Activated CD8-positive, alpha-beta memory T cell treated with anti-CD3 and anti-CD28 coated beads, Interleukin-2, amount 50 U/mL, for 24 hours (primary cell): ENCODE results near the gene PCDH12.

Source experiments
- DNase-seq: peaks from one replicate; pipeline ENCODE4 v3.0.0-alpha.2; 2020; ENCODE audit errors: extremely low read depth

PCDH12 gene

DNA sequence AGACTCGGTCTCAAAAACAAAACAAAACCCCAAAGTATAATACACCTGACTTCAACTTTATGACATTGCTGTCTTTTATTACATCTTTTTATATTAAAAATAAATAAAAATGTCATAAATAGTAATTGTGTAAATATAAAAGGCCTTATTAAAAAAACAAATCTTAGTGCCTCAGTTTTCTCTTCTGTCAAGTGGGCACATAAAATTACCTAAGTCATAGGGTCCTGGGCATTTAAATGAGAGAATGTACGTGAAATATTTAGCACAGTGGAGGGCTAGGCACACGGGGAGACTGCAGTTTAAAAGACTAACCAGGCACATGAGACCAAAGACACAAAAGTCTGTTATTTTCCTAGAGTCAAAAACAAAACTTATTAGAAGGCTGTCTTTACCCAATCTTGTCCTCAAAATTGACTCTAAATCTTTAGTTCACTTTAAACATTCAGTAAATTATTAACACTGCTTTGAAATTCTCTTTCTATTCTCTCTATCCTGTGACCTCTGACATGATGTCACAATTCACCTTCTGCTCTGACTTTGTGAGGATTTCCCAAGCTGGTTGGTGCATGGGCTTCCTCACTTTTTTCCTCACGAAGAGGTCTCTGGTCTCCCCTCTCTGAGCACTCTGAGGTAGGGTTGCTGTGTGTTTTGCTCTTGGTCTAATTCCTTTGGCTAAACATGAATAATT, 8.4 kb upstream of the PCDH12 start:
- DNase-seq: no peak

DNA sequence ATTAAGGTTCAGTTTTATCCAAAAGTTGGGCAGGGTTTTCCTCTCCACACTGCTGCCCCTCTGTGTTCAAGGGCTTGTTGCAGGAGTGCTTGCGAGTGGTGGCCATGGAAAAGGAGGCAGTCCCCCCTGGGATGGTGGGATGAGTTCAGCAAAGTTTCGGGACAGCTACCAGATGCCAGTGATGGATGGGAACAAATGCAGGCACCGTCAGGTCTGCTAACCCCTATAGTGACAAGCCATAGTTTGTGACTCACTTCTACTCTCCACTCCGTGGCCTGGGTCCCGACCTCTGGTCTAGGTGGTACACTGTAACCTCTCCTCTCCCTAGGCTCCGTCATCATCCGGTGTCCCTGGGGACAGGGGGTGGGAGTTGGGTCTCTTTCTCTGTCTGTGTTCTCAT, 7.1 kb upstream of the PCDH12 start:
- no peak for DNase-seq

DNA sequence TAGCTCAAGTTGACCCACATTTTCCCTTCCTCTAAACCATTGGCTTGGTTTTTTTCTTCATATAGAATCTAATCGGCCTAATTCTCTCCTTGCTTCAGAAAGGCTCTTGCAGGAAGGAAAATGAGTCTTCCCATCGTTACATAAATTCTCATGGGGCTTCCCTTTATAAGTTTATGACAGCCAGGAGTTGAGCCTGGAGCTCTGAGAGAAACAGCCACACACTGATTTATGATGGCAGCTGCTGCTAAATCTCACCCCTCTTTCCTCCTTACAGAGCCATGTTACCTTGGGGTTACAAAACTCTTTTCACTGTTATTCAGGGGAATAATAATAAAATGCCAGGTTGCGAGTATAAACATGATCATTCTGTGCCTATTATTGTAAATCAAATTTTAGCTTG, 5.7 kb upstream of the PCDH12 start:
- DNase-seq: no peak

DNA sequence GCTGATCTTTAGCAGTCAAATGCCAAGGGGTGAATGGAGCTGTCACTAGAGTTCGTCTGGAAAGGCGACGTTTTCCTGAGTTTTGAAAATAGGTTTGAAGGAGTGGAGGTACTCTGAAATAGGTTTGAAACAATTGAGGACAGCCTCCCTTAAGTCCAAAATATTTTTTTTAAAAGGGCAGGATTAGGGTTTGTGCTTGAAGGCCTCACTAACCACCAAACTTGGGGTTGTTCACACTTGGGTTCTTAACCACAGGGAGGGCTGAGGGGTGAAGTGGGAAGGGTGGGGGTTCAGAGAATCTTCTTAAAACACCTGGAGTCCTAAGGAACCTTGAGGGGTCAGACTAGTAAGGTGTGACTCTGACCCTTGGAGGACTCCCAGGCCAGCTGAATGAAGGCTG, 3.5 kb upstream of the PCDH12 start:
- no peak for DNase-seq

DNA sequence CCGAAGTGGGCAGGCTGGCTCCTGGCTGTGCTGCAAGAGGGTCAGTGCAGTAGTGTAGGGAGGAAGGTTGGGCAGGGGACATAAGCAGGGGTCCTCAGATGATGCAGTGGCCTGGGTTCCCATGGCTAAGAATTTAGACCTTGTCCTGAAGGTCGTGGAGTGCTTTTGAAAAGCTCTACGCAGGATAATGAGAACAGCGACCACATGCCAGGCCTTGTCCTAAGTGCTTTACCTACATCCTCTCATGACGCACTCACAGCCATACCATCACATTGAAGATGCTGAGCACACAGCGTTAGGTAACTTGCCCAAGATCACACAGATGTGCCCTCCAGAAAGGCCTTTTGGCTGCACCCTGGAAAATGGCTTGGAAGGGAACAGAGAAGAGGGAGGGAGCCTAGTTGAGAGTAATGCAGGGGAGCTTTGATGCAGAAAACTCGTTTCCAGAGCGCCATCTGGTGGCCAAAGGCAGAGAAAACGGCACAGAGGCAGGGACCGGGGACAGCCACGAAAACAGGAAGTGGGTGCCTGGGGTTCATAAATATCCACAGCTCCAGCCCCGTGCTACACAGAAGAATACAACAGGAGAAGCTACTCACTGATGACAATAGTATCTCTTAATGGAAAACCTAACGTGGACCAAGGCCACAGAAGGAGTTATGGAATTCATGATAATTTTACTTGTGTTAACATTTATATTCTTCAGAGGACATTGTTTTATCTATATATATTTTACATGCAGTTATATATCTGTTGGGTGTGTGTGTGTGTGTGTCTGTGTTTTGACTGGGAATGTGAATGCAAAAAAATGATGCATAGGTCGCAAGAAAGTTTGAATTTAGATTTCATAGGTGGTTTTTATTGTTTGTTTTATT, 2.7 kb upstream of the PCDH12 start:
- DNase-seq: peak; percentile 73

DNA sequence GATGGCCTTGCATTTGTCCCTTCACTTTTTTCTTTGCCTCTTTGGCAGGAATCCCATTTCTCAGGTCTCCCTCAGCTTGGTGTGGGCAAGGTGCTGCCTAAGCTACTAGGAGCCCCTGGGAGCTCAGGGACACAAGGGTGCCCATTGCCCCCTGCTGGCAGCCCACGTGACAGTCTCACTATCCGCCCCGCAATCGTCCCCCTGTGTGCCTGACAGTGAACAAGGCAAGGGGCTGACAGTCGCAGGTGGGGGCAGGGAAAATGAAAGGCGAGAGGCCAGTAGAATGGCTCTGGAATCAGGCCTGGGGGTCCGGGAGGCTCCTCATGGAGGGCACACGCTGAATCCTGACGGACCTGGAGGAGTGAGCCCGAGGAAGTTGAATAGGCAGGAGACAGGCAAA, 2.0 kb upstream of the PCDH12 start:
- DNase-seq: no peak

DNA sequence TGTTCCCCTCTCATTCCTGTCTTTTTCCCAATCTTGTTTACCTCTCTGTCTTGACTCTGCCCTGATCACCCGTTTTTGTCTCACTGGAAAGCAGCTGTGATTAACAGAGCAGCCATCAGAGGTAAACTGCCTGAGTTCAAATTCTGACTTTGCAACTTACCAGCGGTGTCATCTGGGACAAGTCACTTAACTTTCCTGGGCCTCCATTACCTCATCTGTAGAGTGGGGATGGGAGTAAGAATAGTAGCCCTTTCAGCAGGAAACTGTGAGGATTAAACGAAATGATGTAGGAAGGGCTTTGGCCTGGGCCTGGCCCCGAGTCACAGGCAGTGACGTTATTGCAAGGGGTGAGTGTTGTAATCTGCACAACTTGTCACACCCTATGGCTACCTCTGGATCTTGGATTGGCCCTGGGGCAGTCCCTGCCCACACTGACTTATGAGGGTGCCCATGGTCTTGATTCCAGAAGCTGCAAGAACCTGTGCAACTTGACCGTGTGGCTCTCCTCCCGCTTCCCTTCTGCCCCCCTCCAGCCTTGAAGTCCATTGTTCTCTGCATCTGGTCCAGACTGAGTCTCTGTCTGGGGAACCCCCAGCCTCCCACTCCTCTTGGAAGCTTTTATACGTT, 657 bp upstream of the PCDH12 start:
- DNase-seq: no peak

DNA sequence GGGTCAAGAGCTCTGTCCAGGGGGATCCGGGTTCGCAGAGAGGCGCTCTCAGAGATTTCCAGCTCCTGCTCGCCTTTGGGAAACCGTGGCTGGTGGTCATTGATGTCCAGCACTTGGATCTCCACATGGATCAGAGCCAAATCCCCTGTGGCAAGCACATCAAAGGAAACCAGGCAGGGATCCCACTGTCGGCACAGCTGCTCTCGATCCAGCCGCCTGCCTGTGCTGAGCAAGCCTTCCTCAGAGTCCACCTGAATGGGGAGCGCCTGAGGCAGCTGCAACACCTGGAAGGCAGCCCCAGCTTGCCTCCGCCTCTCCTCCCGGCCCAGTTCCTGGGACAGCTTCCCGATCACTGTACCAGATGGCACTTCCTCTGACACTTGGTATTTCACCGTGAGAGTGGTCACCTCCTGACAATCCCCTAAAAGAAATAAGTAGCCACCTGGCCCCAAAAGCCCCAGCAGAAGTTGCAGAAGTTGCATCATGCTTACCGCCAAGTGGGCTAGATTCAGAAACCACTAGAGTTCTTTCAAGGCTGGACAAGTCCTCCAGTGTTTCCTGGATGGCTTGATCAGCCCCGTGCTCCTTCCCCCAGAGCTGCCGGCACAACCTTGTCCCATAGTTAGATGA, 520 bp downstream of the PCDH12 start:
- DNase-seq: no peak

DNA sequence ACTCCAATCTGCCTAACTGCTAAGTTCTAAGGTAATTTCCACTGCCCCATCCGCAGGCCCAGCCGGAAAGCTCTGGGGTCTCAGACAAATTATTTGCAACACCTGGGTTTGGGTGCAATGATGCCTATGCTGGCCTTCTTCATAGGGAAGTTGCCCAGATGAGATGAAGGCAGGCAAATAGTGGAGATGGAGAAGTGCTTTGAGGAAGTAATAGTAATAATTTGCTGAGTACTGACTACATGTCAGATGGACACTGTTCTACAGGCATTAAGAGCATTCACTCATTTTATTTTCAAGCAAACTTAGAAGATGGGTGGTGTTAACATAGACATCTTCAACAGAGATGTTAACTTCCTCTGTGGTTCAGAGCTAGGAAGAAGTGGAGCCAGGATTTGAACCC, 3.8 kb downstream of the PCDH12 start:
- DNase-seq: no peak

DNA sequence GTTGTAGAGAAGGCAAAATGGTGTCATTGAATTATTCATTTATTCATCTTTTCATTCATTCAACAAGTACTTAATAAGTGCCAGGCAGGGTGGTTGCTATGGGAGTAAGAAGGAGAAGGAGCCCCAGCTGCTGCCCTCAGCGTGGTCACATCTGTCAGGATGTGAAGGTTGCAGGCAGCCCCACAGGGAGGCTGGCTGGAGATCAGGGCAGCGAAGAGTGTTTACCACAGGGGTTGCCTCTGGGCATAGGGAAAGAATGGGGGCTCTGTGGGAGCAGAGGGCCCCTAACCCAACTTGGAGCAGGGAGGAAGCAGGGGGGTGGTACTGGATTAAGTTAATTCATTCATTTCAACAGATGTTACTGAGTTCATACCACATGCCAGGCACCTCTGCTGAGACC, 6.0 kb downstream of the PCDH12 start:
- DNase-seq: no peak

DNA sequence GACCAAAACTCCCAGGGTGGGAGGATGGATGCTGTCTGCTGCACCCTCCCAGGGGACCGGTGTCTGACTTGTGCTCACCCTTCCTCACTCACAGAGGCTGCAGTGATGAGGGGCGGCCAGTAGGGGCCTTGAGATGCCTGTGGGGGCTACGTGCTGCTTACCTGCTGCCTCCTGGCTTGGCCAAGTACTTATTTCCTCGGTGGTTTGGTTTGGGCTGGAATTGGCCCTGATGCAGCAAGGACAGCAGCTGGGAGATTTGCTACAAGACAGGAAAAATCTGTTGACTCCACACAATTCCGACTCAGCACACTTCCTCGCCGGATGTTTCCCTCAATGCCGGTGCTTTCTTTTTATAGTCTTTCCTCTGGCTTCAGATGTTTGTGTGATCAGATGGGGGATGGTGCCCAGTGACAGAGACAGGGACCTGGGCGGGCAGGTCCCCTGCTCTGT, 6.6 kb downstream of the PCDH12 start:
- no peak for DNase-seq

DNA sequence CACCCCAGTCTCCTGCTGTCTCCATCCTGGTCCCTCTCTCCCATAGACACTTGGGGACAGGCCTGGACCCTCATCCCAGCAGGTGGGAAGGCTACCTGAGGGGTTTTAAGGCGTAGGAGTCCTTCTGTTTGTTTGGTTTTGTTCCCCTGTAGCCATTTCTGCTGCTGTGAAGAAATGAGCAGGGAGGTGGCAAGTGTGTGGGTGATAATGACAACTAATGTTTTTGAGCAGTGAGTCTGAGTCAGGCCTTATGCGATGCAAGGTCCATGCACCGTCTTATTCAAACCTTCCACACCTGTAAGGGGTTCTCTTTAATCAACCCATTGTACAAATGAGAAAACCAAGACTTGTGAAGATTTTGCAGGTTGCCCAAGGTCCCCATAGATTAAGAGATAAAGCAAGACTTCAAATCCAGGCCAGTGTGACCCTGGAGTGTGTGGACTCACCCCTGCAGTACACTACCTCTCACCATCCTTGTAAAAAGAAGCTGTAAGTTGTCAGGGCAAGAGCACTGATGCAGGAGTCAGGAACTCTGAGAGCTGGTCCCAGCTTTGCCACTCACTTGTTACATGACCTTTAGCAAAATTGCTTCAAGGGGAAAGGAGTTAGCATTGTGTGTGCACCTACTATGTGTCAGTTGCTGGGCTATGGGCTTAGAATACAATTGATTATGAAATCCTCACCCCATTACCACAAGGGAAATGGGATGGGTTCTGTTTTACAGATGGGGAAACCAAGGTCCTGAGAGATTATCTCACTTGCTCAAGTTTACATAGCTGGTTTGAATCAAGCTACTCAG, 7.6 kb downstream of the PCDH12 start:
- DNase-seq: no peak

DNA sequence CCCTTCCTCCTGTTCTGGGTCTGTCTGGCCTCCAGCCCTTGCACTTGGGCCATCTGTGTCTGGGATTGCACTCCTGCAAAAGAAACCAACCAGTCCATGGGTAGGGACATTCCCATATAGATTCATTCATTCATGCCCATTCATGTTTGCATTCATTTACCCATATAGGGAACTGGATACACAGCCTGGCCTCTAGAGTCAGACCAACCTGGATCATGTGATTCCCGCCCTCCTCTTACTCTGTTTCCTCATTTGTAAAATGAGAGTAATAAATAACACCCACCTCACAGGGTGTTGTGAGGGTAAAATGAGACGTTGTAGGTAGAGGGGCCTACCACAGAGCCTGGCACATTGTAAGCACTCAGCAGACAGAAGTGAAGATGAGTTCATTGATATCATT, 8.5 kb downstream of the PCDH12 start:
- no peak for DNase-seq

DNA sequence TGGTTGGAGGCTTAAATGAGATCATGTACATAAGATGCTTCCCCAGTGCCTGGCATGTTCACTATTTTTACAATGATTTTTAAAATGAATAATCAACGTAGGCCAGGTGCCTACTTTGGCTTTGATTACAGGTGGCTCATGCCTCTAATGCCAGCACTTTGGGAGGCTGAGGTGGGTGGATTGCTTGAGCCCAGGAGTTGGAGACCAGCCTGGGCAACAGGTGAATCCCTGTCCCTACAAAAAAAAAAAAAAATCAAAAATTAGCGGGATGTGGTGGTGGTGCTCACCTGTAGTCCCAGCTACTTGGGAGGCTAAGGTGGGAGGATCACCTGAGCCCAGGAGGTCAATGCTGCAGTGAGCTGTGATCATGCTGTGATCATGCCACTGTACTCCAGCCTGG, 9.2 kb downstream of the PCDH12 start:
- DNase-seq: no peak

DNA sequence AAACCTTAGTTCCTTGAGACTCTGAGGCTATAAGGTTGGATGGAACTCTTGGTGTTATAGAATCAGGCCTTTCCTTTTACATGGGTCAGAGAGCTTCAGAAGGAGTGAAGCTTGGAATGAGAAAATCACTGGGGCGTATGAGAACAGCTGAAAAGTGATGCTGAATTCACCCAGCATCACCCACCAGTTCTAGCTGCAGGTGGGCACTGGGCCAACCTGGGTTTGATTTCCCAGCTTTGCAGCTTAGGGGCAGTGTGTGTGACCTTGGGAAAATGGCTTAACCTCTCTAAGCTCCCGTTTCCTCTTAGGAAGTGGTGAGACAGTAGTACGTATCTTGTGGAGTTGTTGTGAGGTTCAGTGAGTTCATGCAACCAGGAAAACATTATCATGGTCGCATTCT, 10.7 kb downstream of the PCDH12 start:
- DNase-seq: no peak

DNA sequence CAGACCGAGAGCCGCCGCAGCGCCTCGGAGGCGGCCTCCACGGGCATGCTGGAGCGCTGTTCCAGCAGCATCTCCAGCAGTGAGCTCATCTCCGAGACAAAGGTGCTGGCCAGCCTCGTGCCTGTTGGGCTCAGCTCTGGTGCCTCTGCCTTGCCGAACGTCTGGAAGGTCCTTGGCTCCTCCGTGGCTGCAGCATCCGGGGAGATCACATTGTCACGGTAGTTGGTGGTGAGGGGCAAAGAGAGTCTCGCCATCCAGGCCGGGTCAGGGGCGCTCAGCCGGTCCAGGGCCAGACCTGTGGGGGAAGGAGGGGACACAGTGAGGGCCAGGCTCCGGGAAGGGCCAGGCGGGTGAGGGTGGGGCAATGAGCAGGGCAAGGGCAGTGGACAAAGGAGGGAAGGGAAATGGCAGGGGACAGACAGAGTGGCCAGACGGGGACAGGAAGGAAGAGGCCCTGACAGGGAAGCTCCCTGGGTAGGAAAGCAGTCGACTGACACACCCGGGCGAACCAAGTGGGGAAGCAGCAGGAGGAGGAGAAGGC, 12.4 kb downstream of the PCDH12 start:
- DNase-seq: no peak

DNA sequence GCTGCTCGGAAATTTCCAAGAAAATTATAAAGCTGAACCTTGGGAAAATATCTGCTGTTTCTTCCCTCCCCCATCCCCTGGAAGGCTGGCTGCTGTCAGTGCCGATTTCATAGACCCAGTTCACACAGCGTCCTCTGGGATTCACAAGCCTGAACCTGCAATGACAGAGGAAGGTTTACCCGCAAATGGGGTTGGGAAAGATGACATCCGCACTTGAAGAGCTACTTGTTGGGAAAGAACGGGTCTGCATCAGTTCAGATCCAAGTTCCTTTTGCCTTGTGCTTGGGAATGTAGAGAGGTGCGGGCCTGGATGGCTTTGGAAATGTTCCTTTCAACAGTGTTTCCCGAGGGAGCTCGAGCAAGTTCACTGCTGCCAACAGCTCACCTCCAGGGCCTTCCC, 13.9 kb downstream of the PCDH12 start:
- DNase-seq: no peak

DNA sequence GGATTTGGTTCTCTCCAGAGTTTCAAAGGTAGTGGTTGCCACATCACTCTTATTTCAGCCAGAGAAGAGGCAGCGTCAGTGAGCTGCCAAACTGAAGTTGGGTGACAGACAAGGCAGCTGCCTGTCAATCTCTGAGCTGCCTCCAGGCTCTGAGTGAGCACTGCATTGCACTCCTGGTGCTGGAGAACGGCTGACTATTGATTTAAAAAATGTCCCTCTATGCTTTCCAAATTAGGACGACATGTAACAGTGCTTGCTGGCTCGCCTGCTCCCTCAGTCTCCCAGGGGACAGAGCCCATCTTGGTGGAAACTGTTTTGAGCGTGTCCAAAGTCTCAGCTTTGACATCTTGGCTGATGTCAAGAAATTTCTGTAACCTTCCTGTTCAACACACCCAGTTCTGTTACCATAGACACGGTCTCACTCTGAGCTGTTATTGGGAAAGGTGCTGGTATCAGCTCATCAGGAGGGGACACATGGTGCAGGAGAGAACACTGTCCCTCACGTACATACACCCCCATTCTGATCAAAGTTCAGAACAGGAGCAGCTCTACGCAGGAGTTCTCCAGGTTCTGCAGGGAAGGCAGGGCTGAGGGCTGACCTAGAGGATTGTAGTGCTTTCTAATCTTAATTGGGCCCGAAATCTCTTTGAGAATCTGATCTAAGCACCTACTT, 15.7 kb downstream of the PCDH12 start:
- DNase-seq: no peak

DNA sequence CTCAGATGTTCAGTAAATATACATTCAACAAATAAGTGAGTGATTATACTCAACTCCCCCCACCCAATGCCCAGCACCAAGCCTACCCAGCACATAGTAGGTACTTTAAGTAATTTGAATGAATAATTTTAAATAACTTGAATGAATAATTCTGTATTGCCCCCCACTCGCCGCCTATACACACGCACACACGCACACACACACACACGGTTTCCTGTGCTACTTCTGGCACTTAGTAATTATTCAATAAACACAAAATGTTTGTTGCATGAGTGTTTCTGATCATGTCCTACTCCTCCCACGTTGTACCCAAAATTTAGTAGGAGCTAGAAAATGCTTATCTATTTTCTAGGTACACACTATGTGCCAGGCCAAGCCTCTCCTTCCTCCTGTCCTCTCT, 16.2 kb downstream of the PCDH12 start:
- DNase-seq: no peak

DNA sequence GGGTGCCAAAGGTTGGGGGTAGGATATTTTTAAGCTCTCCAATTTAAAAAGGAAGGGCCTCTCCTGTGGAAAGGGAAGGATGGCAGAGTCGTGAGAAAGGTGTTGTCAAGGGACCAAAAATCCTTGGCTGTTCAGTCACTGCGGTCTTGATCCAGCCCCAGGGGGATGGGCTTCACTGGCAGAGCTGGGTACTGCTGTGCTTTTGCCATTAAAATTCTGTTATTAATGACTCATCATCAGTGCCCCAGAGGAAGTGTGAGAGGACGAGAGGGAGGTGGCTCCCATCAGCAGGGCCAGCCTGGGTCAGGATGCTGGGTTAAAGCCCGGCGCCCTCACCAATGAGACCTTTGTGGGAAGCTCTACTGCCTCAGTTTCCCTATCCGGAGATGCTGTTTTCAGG, 16.7 kb downstream of the PCDH12 start:
- DNase-seq: no peak
